SIG-M5 treated with dmso at 0.1 percent for 504 hours (cell line): ENCODE measurements around the gene GRHL1.
"Not testable (repeated sequence)": the region's sequence is repeated elsewhere in the genome, so short reads cannot be mapped to it uniquely, and the experiment has no call there.

ENCODE experiments used
- DNase-seq: peaks from one replicate; lab custom pipeline; 2025; ENCODE audit not compliant: unreplicated experiment; lab: John Stamatoyannopoulos, UW

Gene GRHL1

DNA sequence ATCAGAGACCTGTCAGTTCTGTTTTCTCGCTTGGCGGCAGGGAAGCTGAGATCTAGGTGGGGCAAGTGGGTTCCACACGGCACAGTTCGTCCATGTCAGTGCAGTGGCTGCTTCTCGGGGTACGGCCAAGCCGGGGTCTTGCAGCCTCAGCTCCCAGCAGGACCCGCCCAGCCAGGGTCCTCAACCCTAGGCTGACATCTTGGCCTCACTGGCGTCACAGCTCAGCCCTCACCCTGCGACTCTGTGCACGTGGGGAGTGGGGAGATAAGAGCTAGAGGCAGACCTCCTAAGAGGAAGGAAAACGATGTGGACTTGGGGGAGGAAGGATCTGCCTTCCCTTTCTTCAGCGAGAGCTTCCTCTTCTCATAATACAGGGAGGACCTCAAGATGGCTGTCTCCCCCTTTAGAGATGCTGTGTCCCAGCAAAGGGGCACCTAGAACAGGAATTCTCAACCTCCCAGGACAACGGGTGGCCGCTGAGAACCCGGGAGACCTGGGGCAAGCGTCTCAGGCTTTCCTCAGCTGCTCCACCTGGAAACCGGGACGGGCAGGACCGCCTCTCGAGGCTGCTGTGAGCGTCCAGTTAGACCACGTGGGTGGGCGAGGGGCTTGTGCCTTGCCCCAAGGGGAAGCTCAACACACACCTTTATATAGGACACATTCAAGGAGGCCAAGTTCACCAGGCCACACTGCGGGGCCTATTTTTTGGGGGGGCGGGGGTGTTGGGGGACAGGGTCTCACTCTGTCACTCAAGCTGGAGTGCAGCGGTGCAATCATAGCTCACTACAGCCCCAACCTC is 68.3 kb downstream of the GRHL1 start:
- DNase-seq = no peak

DNA sequence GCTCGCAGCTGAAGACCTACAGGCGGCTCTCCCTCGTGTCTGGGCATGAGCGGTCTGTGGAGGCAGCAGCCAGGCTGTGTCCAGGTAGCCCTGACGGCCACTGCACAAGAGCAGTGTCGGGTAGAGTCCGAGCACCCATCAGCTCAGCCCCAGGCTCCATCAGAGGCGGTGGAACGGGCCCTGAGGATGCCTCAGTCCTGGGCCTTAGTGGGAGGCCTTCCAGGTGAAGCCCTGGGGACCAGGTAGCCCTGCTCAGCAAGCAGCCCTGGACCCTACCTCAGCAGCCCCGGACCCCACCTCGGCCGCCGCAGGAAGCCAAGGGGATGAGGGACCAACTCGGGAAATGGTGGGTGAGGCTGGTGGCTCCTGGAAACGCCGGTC is 70.5 kb downstream of the GRHL1 start:
- DNase-seq = no peak

DNA sequence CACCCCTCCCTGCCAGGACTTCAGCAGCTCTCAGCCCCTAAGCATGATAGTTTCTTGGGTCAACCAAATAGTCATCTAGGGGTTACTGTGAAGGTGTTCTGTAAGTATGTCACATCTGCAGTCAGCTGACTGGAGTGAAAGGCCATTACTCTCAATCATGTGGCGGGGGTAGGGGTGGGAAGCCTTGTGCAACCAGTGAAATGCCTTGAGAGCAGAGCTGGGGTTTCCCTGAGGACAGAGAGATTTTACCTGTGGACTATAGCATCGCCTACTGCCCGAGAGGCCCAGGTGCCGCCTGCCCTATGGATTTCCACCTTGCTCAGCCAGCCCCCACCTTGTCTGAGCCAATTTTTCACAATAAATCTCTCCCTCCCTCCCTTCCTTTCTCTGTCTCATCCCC is 71.0 kb downstream of the GRHL1 start:
- DNase-seq = no peak

DNA sequence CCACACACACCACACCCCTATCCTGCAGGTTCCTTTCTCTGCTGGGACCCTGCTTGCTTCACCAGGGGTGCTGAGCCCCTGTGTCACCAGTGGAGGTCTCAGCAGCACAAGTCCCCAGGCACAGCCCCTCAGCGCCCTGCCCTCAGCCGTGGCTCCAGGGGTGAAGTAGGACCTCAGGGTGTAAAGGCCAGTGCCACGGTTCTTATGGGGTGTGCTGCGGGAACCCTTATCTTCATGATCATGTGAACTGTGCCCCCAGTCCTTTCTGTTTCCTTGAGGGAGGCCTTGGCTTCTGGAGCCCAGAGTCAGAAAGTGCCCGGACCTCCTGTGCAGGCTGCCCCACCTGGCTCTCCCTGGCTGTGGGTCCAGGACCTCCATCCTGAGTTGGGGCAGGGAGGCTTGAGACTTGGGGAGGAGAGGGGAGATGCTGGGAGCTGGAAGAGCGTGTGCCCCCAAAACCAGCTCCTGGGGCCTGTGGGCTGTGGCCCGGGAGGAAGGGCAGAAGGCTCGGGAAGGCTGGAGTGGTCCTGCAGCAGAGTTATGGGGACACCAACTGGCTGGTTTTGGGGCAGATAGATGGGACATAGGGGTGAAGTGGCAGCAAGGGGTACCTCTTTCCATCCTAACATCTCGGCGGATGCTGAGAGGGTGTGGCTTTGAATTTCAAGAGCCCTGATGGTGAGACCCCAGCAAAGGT is 71.6 kb downstream of the GRHL1 start:
- DNase-seq = no peak

DNA sequence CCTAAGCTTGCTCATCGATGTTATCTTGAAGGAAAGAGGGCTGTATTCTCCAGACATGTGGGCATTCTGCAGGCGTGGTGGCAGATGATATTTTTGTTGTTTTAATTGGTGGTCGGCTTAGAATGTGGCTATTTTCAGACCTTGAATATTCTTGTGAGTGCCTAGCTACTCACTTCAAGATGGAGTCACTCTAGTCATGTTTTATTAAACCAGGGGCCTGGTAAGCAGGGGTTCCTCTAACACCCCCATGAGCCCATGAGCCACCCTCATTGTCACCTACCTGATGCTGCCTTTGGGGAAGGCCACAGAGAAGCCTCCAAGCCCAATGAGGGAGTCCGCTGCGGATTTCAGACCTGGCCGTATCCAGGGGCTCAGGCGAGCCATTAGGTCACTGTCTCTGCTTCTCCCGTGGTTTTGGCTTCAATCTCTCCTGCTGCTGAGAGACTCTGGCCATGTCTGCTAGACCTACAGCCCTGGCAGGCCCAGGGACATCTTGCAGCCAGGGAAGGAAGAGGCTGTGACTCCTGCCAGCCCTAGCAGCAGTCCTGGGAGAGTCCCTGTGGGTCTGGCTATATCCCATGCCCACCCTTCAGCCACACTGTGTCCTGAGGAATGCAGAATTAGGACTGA is 75.6 kb downstream of the GRHL1 start:
- DNase-seq = no peak

DNA sequence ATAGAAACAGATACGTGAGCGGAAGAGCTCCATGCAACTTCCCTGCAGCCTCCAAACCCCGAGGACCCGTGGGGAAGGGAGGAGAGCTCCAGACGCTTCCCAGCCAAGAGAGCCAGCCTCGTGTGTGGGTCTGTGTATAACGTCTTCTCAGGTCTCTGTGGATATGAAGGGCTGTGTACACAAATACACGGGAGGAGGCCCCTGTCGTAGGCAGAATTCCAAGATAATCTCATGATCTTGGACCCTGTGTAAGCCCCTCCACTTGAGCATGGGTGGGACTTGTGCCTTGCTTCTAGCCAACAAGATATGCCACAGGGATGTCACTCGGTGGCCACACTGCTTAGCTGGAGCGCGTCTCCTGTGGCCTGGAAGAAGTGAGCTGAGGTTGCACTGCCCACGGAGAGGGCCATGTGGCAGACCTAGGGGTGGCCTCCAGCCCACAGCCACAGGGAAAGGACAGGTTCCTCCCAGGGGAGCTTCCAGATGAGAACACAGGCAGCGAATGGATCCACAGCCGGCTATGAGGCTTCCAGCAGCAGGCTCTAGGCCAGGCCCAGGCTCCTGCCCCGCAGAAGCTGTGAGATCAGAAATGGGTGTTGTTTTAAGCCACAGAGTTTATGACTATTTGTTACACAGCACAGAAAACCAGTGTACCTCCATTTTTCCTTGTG is 76.3 kb downstream of the GRHL1 start:
- no peak for DNase-seq

DNA sequence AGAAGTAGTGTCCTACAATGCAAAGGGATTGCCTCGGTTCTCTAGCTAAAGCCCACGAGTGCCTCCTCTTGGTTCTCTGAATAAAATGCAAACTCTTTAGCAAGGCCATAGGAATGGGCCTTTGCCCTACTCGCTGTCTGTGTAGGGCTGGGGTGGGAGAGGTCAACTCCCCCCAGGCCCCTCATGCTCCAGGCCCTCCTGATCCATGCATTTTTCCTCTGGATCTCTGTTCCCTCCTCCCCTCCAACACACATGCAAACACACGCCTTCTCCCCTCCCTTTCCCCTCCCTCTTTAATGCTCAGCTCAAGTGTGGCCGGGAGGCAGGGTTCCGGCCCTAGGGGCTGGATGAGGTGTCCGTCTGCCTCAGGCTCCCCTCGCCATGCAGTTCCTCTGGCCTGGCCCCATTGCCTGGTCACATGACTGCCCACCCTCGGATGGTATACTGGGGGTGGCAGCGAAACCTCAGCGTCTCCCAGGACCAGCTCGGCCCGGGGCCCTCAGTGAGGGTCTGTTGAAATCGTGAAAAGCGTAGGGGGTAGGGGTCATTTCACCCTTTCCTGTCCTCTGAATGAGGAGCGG is 77.0 kb downstream of the GRHL1 start:
- no peak for DNase-seq

DNA sequence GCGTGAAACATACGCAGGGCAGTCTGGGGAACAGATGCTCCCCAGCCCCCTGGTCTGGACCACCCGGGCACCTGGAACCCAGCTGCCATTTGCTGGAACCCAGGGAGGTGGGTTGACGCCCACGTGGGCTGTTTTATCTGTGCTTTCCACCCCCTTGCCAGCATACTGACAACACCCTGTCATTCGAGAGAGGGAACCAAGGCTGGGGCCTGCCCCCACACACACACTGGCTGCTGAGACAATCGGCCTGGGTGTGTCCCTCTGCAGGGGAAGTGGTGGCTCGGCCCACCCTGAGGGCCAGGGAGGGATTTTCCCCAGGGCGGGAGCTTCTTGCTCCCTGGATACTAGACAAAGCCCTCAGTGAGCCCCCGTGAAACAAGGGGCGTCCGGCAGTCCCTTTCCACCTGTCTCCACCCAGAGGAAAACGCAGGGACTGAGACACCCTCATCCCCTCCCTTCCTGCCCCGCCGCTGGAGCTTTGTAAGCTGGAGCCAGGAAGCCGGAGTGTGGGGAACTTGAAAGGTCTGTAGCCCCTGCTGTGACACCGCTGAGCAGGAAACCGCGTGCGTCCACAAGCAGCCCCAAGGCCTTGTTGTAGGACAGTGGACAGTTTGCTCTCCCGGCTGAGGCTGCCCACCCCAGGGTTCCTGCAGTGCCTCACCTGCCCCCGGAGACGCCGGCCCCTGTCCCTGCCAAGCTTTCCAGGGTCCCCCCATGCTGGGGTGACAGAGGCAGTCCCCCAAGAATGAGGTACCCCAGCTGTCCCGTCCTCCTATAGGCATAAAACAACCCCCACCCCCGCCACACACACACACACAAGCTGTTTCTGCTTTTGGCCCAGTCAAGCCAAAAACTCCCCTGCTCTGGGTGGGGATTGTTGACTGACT is 77.7 kb downstream of the GRHL1 start:
- peak; percentile 71 for DNase-seq

DNA sequence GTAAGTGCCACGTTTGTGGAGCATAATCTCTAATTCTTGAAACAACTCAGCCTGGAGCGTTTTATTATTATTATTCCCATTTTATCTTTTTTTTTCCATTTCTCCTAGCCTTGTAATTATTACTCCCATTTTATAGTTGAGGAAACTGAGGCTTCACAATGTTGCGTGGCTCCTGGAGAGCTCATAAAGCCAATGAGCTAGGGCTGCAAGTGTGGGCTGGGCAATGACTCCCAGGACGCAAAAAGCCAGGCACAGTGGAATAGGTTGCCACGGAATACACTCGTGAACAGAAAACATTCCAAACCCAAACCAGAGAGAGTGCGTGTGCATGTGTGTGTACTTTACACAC is 78.4 kb downstream of the GRHL1 start:
- DNase-seq = no peak

DNA sequence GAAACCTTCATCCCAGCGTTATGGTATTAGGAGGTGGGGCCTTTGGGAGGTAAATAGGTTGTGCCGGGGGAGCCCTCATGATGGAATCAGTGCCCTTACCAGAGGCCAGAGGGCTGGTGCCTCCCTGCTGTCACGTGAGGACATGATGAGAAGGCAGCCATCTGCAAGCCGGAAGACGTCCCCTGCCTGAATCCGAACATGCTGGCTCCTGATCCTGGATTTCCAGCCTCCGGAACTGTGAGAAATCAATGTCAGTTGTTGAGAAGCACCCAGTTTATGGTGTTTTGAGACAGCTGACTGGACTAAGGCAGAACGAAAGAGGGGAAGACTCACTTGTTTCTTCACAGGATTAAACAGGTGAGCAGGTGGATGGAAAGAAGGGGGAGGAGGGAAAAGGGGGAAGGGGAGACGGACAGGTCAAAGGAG is 78.8 kb downstream of the GRHL1 start:
- DNase-seq = no peak

DNA sequence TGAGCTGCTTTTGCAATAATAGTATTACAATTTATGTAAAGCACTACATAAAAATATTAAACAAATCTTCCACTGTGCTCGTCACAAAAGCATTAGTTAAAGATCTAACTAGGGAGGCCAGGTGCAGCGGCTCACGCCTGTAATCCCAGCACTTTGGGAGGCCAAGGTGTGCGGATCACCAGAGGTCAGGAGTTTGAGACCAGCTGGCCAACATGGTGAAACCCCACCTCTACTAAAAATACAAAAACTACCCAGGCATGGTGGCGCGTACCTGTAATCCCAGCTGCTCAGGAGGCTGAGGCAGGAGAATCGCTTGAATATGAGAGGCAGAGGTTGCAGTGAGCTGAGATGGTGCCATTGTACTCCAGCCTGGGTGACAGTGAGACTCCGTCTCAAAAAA is 79.3 kb downstream of the GRHL1 start:
- not testable (repeated sequence) for DNase-seq

DNA sequence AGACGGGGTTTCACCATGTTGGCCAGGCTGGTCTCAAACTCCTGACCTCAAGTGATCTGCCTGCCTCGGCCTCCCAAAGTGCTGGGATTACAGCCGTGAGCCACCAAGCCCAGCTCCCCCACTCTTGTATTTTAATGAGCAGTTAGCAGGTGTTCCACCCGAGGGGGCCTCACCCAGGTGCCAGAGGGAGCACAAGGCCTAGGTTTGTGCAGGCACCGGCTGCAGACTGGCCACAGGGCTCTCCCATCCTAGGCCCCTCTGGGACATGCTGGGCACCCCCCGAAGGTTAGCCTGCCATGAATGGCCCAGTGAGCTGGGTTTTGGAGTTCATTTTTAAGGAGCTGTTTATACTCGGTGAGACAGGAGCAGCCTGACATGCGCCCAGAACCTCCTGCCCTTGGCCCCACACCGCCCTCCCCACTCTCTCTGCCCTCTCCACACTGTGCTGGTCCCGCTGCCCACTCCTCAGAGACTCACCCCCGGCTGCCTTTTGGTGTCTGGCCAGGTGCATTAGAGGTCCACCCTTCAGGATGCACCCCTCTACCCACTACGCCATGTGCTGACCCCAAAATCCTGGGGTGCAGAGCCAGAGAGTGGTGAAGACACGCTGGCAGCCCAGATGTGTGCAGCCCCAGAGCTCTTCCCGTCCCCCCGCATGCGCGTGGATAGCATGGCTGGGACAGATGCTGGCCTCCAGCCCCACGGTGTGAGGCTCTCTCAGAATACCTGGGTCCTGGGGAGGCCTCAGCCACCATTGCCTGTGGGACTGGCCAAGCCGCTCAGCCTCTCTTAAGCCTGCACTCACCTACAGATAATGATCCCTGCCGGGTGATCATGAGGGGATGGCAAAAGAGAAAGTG is 80.6 kb downstream of the GRHL1 start:
- no peak for DNase-seq

DNA sequence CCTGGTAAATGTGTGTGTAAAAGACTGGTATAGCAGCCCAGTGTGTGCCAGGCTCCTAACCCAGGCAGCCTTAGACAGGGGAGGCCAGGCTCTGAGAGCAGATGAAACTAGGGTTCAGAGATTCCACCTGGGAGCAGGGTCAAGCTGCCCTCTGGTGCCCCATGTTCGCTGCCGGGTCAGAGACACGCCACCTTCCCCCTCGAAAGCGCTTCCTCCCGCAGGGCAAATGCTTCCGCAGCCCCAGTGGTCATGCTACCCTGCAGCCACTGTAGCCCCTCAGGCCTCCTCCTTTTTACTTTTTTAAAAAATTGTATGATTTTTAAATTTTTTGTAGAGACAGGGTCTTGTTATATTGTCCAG is 81.2 kb downstream of the GRHL1 start:
- DNase-seq = no peak

DNA sequence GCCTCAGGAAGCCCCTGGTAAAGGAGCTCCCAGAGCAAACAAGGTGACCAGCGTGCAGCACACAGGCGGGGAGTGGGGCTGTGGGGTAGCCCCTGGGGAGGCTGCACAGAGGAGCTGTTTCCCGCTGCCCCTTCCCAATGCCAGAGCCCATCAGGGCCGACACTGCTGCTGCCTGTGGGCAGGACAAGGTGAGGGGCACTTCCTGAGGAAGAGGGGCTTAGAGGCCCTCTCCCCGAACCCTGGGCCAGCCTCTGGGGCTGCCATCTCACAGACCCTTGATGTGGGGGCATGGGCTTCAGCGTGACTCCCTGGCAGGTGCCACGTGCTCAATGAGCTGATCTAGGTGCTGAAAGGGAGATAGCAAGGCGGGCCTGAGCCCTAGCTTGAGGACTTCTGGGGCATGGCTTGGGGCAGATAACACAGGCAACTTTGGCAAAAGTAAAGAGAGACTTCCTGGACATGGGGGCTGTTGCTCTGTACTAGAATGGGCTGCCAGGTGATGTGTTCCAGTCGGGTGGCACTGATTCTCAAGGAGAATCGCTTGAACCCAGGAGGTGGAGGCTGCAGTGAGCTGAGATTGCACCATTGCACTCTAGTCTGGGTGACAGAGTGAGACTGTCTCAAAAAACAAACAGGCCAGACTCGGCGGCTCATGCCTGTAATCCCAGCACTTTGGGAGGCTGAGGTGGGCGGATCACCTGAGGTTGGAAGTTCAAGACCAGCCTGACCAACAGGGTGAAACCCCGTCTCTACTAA is 81.9 kb downstream of the GRHL1 start:
- no peak for DNase-seq

DNA sequence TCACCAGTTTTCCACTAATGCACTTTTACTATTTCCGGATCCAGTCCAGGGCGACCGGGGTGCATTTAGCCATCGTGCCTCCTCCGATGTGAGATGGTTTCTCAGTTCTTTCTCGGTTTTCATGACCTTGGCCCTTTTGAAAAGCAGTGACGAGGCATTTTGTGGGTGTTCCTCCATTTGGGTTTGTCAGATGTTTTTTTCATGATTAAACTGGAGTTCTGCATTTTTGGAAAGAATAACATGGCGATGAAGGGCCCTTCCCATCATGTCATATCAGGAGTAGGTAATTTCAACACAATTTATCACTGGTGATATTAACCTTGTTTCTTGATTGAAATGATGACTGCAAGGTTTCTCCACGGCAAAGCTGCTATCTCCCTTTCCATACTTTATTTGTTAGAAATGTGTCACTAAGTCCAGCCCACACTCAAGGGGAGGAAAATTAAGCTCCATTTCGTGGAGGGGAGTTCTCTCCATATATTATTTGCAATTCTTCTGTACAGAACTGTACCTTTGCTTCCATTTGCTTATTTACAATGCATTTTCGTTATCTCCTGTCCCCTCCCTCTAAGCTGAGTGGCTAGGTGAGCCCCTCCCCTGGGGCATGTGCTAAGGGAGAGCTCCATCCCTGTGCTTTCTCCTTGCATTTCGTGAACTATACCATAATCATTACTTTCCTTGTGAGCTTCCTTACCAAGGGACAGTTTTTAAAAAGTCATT is 83.0 kb downstream of the GRHL1 start:
- no peak for DNase-seq

DNA sequence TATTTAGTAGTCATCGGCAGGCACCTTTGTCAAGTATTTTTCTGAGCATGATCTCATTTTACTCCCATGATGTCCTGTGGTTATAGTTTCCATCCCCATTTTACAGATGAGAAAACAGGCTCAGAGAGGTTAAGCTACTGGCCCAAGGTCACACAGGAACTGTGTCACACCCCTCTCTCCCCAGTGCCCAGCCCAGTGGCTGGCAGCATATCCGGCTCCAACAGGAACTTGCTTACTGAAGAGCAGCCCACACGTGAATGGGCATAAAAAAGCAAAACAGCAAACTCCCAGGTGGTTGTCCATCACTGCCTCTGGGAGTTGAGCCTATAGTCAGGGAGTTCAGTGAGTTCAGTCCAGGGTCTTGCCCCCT is 83.5 kb downstream of the GRHL1 start:
- DNase-seq = no peak

DNA sequence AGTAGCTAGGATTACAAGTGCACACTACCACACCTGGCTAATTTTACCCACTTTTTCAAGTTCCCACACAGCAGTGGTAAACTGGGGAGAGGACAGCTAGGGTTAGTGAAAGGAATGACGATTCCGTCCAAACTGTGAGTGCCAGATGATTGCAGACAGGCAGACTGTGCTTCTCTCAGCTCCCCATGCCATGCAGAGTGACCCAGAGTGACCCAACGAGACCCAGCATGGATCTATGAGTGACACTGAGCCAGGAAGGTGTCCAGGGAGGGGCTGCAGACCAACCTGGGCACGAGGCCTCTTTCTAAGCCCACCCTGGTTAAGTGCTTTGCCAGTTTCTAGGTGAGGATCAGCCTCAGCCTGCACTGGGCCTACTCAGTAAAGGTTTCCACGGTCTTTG is 84.1 kb downstream of the GRHL1 start:
- DNase-seq = no peak
